ENCODE results near the gene SH3YL1. TPM values are rescaled to one million over a fixed set of nuclear protein-coding genes. Genes with fewer than 3 reads are reported as not detected.

The SH3YL1 gene
- total RNA-seq, 1 experiment from 2014 or later, result 28.4 TPM

DNA sequence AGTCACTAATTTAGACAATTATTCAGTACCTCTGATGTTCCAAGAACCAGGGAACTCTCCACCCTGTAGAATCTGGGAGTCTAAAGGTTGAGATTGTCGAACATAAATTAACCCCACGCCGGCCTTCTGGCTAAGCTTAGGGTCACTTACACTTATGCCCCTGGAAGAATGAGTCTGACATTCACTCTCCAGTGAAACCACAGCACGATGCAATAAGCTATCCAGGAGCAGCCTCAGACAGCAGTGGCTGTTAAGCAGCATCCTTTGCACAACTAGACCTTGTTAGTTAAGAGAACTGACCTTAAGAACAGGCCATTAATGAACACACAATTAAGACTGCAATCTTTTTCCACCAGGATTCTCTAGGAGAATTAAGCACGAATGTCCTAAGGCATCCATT, 25.0 kb downstream of the SH3YL1 start:
- POLR2A ChIA-PET, result no interaction called here

DNA sequence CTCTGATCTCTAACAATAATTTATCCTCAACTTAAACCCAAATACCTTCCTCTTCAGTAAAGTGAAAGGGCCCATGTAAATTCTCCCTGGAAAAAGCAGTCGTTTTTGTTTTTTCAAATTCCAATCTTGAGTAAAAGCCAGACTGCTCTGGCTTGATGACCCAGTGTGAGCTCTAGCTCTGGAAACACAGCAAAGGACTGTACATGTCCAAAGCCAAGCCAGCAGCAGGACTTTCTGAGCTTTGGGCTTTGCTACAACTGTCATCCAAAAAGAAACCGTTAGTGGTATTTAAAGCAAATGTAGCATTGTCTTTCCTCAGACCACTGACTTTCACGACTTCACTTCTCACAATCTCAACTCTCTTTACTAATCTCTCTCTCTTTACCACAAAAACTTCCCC, 25.4 kb downstream of the SH3YL1 start:
- DNase-seq (ENCODE audit: low read depth, low spot score) (no peak), ATAC-seq (no peak)
- Histone ChIP-seq H3K27ac (ENCODE audit: low read length) (no peak overlapping the region), H3K4me3 (ENCODE audit: low read depth in 2 of 2, low read length in 2 of 2) (no peak overlapping the region), H3K4me1 (ENCODE audit: control insufficient read depth, insufficient read depth, low read length) (no peaks in the 10 kb centered on the region), H3K27me3 (ENCODE audit: control insufficient read depth, insufficient read depth, low read length) (no peaks in the 10 kb centered on the region), H3K36me3 (ENCODE audit: control insufficient read depth, insufficient read depth, low read length) (no peaks in the 10 kb centered on the region), H3K9me3 (ENCODE audit: control insufficient read depth, insufficient read depth, low read depth, low read length) (0 out of 2 replicates have a peak, but pooled peaks cover 6% of the 10 kb centered on the region)
- TF ChIP-seq, protein P1, sequence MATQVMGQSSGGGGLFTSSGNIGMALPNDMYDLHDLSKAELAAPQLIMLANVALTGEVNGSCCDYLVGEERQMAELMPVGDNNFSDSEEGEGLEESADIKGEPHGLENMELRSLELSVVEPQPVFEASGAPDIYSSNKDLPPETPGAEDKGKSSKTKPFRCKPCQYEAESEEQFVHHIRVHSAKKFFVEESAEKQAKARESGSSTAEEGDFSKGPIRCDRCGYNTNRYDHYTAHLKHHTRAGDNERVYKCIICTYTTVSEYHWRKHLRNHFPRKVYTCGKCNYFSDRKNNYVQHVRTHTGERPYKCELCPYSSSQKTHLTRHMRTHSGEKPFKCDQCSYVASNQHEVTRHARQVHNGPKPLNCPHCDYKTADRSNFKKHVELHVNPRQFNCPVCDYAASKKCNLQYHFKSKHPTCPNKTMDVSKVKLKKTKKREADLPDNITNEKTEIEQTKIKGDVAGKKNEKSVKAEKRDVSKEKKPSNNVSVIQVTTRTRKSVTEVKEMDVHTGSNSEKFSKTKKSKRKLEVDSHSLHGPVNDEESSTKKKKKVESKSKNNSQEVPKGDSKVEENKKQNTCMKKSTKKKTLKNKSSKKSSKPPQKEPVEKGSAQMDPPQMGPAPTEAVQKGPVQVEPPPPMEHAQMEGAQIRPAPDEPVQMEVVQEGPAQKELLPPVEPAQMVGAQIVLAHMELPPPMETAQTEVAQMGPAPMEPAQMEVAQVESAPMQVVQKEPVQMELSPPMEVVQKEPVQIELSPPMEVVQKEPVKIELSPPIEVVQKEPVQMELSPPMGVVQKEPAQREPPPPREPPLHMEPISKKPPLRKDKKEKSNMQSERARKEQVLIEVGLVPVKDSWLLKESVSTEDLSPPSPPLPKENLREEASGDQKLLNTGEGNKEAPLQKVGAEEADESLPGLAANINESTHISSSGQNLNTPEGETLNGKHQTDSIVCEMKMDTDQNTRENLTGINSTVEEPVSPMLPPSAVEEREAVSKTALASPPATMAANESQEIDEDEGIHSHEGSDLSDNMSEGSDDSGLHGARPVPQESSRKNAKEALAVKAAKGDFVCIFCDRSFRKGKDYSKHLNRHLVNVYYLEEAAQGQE (IDR thresholded peaks at IDR 0.05; ENCODE audit: insufficient read depth in 1 of 2, low read depth in 2 of 2, low read length in 1 of 2), result no peak
- TF ChIP-seq SIN3A (IDR thresholded peaks at IDR 0.05; ENCODE audit: borderline replicate concordance, insufficient read depth, low read depth, low read length) (no peak), POLR2AphosphoS5 (IDR thresholded peaks at IDR 0.05; ENCODE audit: low read depth, low read length) (no peak), TCF7L2 (IDR thresholded peaks at IDR 0.05; ENCODE audit: low read depth, low read length) (no peak)
- TF ChIP-seq, protein P2, sequence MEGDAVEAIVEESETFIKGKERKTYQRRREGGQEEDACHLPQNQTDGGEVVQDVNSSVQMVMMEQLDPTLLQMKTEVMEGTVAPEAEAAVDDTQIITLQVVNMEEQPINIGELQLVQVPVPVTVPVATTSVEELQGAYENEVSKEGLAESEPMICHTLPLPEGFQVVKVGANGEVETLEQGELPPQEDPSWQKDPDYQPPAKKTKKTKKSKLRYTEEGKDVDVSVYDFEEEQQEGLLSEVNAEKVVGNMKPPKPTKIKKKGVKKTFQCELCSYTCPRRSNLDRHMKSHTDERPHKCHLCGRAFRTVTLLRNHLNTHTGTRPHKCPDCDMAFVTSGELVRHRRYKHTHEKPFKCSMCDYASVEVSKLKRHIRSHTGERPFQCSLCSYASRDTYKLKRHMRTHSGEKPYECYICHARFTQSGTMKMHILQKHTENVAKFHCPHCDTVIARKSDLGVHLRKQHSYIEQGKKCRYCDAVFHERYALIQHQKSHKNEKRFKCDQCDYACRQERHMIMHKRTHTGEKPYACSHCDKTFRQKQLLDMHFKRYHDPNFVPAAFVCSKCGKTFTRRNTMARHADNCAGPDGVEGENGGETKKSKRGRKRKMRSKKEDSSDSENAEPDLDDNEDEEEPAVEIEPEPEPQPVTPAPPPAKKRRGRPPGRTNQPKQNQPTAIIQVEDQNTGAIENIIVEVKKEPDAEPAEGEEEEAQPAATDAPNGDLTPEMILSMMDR (IDR thresholded peaks at IDR 0.05), result no peak
- in situ Hi-C loops (cut with HindIII; ENCODE audit: low pct_unique_long_range_greater_than_20kb, low sequenced_read_pairs) (no loop called here), intact Hi-C loops (cut with micrococcal nuclease; ENCODE audit: unreplicated experiment) (no loop called here)
- POLR2A ChIA-PET, result no interaction called here
- CTCF ChIA-PET, result no interaction called here
- no TSS peak for BruUV-seq (replicated peaks)

More for the DNA sequence above, 25.0 kb downstream of the SH3YL1 start:
- TF ChIP-seq, protein P2 (IDR thresholded peaks at IDR 0.05), result no peak
- TF ChIP-seq TCF7L2 (IDR thresholded peaks at IDR 0.05; ENCODE audit: low read depth, low read length) (no peak), POLR2AphosphoS5 (IDR thresholded peaks at IDR 0.05; ENCODE audit: low read depth, low read length) (no peak), SIN3A (IDR thresholded peaks at IDR 0.05; ENCODE audit: borderline replicate concordance, insufficient read depth, low read depth, low read length) (no peak)
- TF ChIP-seq, protein P1 (IDR thresholded peaks at IDR 0.05; ENCODE audit: insufficient read depth in 1 of 2, low read depth in 2 of 2, low read length in 1 of 2), result no peak
- Histone ChIP-seq H3K9me3 (ENCODE audit: control insufficient read depth, insufficient read depth, low read depth, low read length) (0 out of 2 replicates have a peak, but pooled peaks cover 6% of the 10 kb centered on the region), H3K27ac (ENCODE audit: low read length) (no peak overlapping the region), H3K36me3 (ENCODE audit: control insufficient read depth, insufficient read depth, low read length) (no peaks in the 10 kb centered on the region), H3K27me3 (ENCODE audit: control insufficient read depth, insufficient read depth, low read length) (no peaks in the 10 kb centered on the region), H3K4me3 (ENCODE audit: low read depth in 2 of 2, low read length in 2 of 2) (no peak overlapping the region), H3K4me1 (ENCODE audit: control insufficient read depth, insufficient read depth, low read length) (no peaks in the 10 kb centered on the region)
- no peak for ATAC-seq
- in situ Hi-C loops (cut with HindIII; ENCODE audit: low pct_unique_long_range_greater_than_20kb, low sequenced_read_pairs), result no loop called here
- no TSS peak for BruUV-seq (replicated peaks)
- CTCF ChIA-PET, result no interaction called here
- intact Hi-C loops (cut with micrococcal nuclease; ENCODE audit: unreplicated experiment), result no loop called here
- DNase-seq (ENCODE audit: low read depth, low spot score), result no peak

Data from Panc1 (cell line).